HepG2 (cell line): ENCODE results near the gene FECH. TPM values are rescaled to one million over a fixed set of nuclear protein-coding genes. Genes with fewer than 3 reads are reported as not detected.

Experiments
- BRCA1 ChIP-seq: sonication (generic); formaldehyde crosslinking; IDR thresholded peaks from 2 replicates; pipeline ENCODE4 v1.4.0; 2020; ENCODE audit warnings: missing genetic modification reagents
- ELK4 ChIP-seq: sonication (generic); formaldehyde crosslinking; IDR thresholded peaks from 2 replicates; pipeline ENCODE4 v1.9.0; 2021; ENCODE audit warnings: missing genetic modification reagents, borderline replicate concordance
- EZH2 ChIP-seq: conservative IDR thresholded peaks from 2 replicates; pipeline ENCODE4 v1.6.1; 2012; ENCODE audit warnings: mild to moderate bottlenecking, low read depth, low read length, moderate library complexity
- FLYWCH1 ChIP-seq: sonication (generic); formaldehyde crosslinking; IDR thresholded peaks from 2 replicates; pipeline ENCODE4 v1.8.1; 2023; ENCODE audit warnings: mild to moderate bottlenecking, missing genetic modification reagents
- SIX1 ChIP-seq: sonication (generic); formaldehyde crosslinking; IDR thresholded peaks from 2 replicates; pipeline ENCODE4 v1.4.0; 2020; ENCODE audit warnings: missing genetic modification reagents, borderline replicate concordance
- SKIL ChIP-seq: sonication (generic); formaldehyde crosslinking; IDR thresholded peaks from 2 replicates; pipeline ENCODE4 v1.8.0; 2022; ENCODE audit warnings: missing genetic modification reagents, mild to moderate bottlenecking, moderate library complexity, borderline replicate concordance
- ZBTB4 ChIP-seq: sonication (generic); formaldehyde crosslinking; IDR thresholded peaks from 2 replicates; pipeline ENCODE4 v1.4.0; 2020; ENCODE audit warnings: missing genetic modification reagents, mild to moderate bottlenecking, borderline replicate concordance
- ZNF558 ChIP-seq: sonication (generic); formaldehyde crosslinking; IDR thresholded peaks from 2 replicates; pipeline ENCODE4 v1.9.0; 2022; ENCODE audit warnings: mild to moderate bottlenecking, missing genetic modification reagents, borderline replicate concordance
- ZNF614 ChIP-seq: IDR thresholded peaks from 2 replicates; pipeline ENCODE4 v1.6.1; 2018; ENCODE audit warnings: missing biosample characterization, missing genetic modification reagents, inconsistent platforms, borderline replicate concordance
- ZNF646 ChIP-seq: sonication (generic); formaldehyde crosslinking; IDR thresholded peaks from 2 replicates; pipeline ENCODE4 v1.9.0; 2021; ENCODE audit warnings: mild to moderate bottlenecking, missing genetic modification reagents
- ZNF674 ChIP-seq: sonication (generic); formaldehyde crosslinking; IDR thresholded peaks from 2 replicates; pipeline ENCODE4 v1.5.0; 2020; ENCODE audit warnings: low read depth, mild to moderate bottlenecking, missing genetic modification reagents
- ZNF724P ChIP-seq: sonication (generic); formaldehyde crosslinking; IDR thresholded peaks from 2 replicates; pipeline ENCODE4 v1.8.0; 2022; ENCODE audit warnings: missing genetic modification reagents, borderline replicate concordance
- ZNF747 ChIP-seq: sonication (generic); formaldehyde crosslinking; IDR thresholded peaks from 2 replicates; pipeline ENCODE4 v1.8.1; 2023; ENCODE audit warnings: missing genetic modification reagents, mild to moderate bottlenecking, borderline replicate concordance
- polyA plus RNA-seq, 8 experiments: library from polyadenylated mRNA; depleted of rRNA in 3 of 8; stranded (reverse) in 7 of 8; unstranded in 1 of 8; fragments of >200 nt; fragmentation: Illumina TruSeq in 4 of 8; extraction: Trizol in 4 of 8; gene quantifications; 2 replicates each; pipeline versions ENCODE4 v1.2.1 to v1.2.3, GENCODE V29; 2011 to 2016; ENCODE audit warnings: low read depth in 4 of 8, missing spikeins in 1 of 8, mixed read lengths in 1 of 8; ENCODE audit not compliant: insufficient read depth in 1 of 8
- total RNA-seq, 5 experiments: library from RNA; depleted of rRNA; stranded (reverse); fragments of >200 nt; fragmentation: Illumina TruSeq; extraction: Trizol; gene quantifications; 2 replicates each; pipeline ENCODE4 v1.2.3, GENCODE V29; 2016; ENCODE audit warnings: low read depth in 1 of 5

Gene FECH
- total and polyA plus RNA-seq, 2 of the 13 experiments (the other 11 are each of a cell fraction or from before 2014, with no cell fraction given), result 14.7 to 21.9 TPM

GRCh38 chr18:57586251-57587049, at the start of gene FECH (continued):
- TF ChIP-seq FLYWCH1 (CRISPR knock-in tag), result no peak
- no peak for TF ChIP-seq SIX1 (CRISPR knock-in tag)
- TF ChIP-seq SKIL (CRISPR knock-in tag), result no peak
- no peak for TF ChIP-seq ZNF674
- TF ChIP-seq BRCA1 (CRISPR knock-in tag), result no peak
- no peak for TF ChIP-seq ELK4
- TF ChIP-seq ZNF747 (CRISPR knock-in tag), result no peak
- TF ChIP-seq ZNF558 (CRISPR knock-in tag), result no peak; the same call in 1 of the 2 replicates
- TF ChIP-seq ZNF614, result no peak
- no peak for TF ChIP-seq ZNF646
- no peak for TF ChIP-seq EZH2
- TF ChIP-seq ZBTB4 (CRISPR knock-in tag), result no peak
- no peak for TF ChIP-seq ZNF724P (CRISPR knock-in tag)
